Subcutaneous abdominal adipose tissue (tissue), 5 donors: Measurements from ENCODE around the gene PVR.

ENCODE experiments used
- H3K27ac ChIP-seq: one replicate; pipeline ENCODE4 v1.7.0; 2013; ENCODE audit warnings: low read depth, mild to moderate bottlenecking, inconsistent platforms, low read length, moderate library complexity
- H3K27me3 ChIP-seq, 5 donors: one replicate each; pipeline ENCODE4 v1.7.0; 2013; ENCODE audit warnings: low read length in 5 of 5, inconsistent platforms in 1 of 5; ENCODE audit not compliant: control insufficient read depth in 5 of 5, insufficient read depth in 4 of 5
- H3K36me3 ChIP-seq, 5 donors: one replicate each; pipeline ENCODE4 v1.7.0; 2013; ENCODE audit warnings: low read length in 5 of 5; ENCODE audit not compliant: control insufficient read depth in 5 of 5, insufficient read depth in 5 of 5
- H3K4me1 ChIP-seq, 5 donors: one replicate each; pipeline ENCODE4 v1.7.0; 2013; ENCODE audit warnings: low read length in 5 of 5, mild to moderate bottlenecking in 3 of 5, moderate library complexity in 1 of 5; ENCODE audit not compliant: control insufficient read depth in 5 of 5, insufficient read depth in 5 of 5
- H3K4me3 ChIP-seq, 5 donors: one replicate each; pipeline ENCODE4 v1.7.0; 2013; ENCODE audit warnings: low read length in 5 of 5, low read depth in 1 of 5
- H3K9ac ChIP-seq, 5 donors: one replicate each; pipeline ENCODE4 v1.7.0; 2013; ENCODE audit warnings: low read length in 5 of 5, mild to moderate bottlenecking in 4 of 5, moderate library complexity in 3 of 5
- H3K9me3 ChIP-seq, 5 donors: one replicate each; pipeline ENCODE4 v1.7.0; 2013; ENCODE audit warnings: low read length in 5 of 5; ENCODE audit not compliant: control insufficient read depth in 5 of 5
- donor health status: healthy.
- donor health status: healthy.
- donor health status: healthy.
- donor health status: healthy.
- donor health status: healthy.

Gene PVR

GRCh38 chr19:44692379-44692721 lies 48.6 kb downstream of the PVR start:
- Histone ChIP-seq H3K4me1 (peaks cover 3 to 30% (median 4%) of the 10 kb centered on the region in 5 donors), H3K27ac (peak overlapping the region; percentile 23), H3K4me3 (no peak overlapping the region)

DNA sequence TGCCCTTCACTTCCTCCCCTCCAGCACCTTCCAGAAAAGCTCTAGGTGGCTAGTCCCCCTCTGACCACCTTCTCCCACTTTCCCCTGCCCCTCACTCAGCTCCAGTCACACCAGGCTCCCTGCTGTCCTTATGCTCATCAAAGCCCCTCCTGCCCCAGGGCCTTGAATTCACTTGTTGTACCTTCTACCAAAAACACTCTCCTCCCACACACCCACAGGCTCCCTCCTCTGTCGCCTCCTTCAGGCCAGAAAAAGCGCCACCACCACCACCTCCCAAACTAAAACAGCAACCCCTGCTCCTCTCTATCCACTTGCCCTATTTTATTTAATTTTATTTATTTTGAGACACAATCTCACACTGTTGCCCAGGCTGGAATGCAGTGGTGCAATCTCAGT lies 50.5 kb downstream of the PVR start:
- Histone ChIP-seq H3K4me3 (no peak overlapping the region), H3K27me3 (peaks cover 3 to 9% (median 4%) of the 10 kb centered on the region in 5 donors), H3K4me1 (peaks cover 0 to 28% (median 3%) of the 10 kb centered on the region in 5 donors), H3K9ac (no peak overlapping the region), H3K9me3 (no peaks in the 10 kb centered on the region), H3K36me3 (no peaks in the 10 kb centered on the region), H3K27ac (no peak overlapping the region)

More at GRCh38 chr19:44692379-44692721, 48.6 kb downstream of the PVR start:
- Histone ChIP-seq H3K9ac (no peak overlapping the region), H3K9me3 (no peaks in the 10 kb centered on the region), H3K27me3 (peaks cover 0 to 4% (median 1%) of the 10 kb centered on the region in 5 donors), H3K36me3 (no peaks in the 10 kb centered on the region)

DNA sequence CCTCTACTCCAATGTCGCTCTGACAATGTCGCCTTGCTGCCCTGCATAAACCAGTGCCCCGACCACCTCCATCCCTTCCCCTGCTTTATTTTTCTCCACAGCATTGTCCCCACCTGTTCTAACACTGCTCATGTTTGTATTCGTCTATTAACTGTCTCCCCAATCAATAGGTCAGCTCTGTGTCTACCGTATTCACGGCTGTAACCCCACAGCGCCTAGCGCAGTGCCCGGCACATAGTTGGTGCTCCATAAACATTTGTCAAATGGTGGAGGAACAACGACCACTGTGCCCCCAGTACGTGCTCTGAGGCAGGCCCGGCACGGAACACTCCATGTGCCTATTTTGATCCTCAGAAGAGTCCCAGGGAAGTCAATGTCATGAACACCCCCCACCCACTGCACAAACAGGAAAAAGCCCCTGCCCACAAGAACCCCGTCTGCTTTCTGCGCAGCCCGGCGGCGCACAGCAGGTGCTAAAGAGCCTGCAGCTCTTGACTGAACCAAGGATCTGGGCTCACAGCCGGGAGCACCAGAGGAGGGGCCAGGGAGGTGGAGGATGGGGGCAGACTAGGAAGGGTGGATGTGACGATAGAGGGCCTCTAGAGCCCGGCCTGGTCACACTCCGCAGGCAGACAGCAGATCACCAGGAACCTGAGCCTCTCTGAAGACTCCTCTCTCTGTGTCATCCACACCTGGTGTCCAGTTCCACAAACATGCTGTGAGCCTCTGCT lies 53.4 kb downstream of the PVR start:
- H3K4me1 ChIP-seq: peaks cover 0 to 14% (median 0%) of the 10 kb centered on the region in 5 donors
- H3K9ac ChIP-seq: no peak overlapping the region

GRCh38 chr19:44697670-44698034 lies 53.9 kb downstream of the PVR start:
- Histone ChIP-seq H3K4me3 (no peak overlapping the region), H3K27me3 (peaks cover 3 to 10% (median 4%) of the 10 kb centered on the region in 5 donors), H3K4me1 (peaks cover 0 to 9% (median 0%) of the 10 kb centered on the region in 5 donors), H3K27ac (no peak overlapping the region), H3K9ac (no peak overlapping the region), H3K36me3 (no peaks in the 10 kb centered on the region), H3K9me3 (no peaks in the 10 kb centered on the region)

More for the DNA sequence above, 53.4 kb downstream of the PVR start:
- H3K4me3 ChIP-seq: no peak overlapping the region
- peaks cover 3 to 9% (median 4%) of the 10 kb centered on the region in 5 donors for H3K27me3 ChIP-seq
- H3K27ac ChIP-seq: no peak overlapping the region
- no peaks in the 10 kb centered on the region for H3K9me3 ChIP-seq
- no peaks in the 10 kb centered on the region for H3K36me3 ChIP-seq

DNA sequence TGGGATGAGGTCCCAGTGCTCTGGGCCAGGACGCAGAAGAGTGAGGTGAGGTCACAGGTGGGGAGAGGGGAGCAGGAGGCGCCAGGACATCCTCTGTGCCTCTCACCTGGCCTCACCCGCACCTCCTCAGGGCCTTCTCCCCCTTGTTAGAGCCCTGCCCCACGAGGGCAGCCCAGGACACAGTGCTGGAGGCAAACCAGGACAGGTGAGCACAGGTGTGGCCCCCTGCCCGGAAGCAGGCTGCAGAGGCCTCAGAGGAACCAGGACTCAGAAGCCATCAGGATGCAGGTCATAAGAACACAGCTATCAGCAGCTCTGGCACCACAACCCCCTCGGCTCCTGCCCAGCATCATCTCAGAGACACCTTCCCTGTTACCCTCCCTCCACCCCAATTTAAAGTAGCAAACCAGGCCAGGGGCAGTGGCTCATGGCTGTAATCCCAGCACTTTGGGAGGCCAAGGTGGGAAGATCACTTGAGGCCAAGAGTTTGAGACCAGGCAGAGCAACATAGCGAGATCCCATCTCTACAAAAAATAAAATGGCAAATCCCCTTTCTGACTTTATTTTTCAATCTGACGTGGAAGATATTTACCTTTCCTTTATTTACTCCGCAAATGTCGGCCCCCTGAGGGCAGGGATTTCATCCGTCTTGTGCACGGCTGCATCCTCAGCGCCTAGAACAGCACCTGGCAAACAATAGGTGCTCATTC lies 54.9 kb downstream of the PVR start, which contains the start of gene CEACAM16:
Gene CEACAM16 (plus strand): TSS at position 660 of the 710 bp plus-strand sequence. CDS start 2,306 bp downstream, outside the sequence.
- Histone ChIP-seq H3K4me3 (no peak within 1 kb of the TSS), H3K9me3 (no peaks in the 10 kb centered on the region), H3K27ac (no peak within 1 kb of the TSS), H3K36me3 (no peaks in the 10 kb centered on the region), H3K9ac (no peak within 1 kb of the TSS), H3K4me1 (peaks cover 0 to 7% (median 0%) of the 10 kb centered on the region in 5 donors), H3K27me3 (peaks cover 3 to 10% (median 4%) of the 10 kb centered on the region in 5 donors)

GRCh38 chr19:44700547-44700946 lies 56.8 kb downstream of the PVR start:
- Histone ChIP-seq H3K4me1 (peaks cover 0 to under 1% (median 0%) of the 10 kb centered on the region in 5 donors), H3K9me3 (no peaks in the 10 kb centered on the region), H3K27me3 (peaks cover 3 to 10% (median 4%) of the 10 kb centered on the region in 5 donors), H3K27ac (no peak overlapping the region), H3K4me3 (no peak overlapping the region), H3K9ac (no peak overlapping the region), H3K36me3 (no peaks in the 10 kb centered on the region)

DNA sequence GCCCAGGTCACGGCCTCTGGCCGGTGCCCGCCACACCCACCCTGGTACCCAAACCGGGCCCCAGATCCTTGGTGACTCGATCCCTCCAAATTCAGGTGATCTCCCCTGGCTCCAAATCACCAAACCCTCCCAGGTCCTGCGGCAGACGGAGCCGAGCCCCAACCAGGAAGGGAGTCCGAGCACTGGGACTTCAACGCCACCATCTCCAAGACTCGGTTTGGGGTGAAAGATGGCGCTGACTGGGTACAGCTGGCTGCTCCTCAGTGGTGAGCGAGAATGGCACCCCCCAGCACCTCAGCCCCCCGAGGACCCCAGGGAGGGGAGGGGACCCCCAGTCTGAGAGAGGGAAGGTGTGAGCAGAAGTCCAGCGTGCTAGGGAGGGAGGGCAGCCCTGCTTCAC lies 57.5 kb downstream of the PVR start:
- H3K27me3 ChIP-seq: peaks cover 3 to 10% (median 4%) of the 10 kb centered on the region in 5 donors
- H3K4me3 ChIP-seq: no peak overlapping the region
- no peaks in the 10 kb centered on the region for H3K4me1 ChIP-seq
- H3K9me3 ChIP-seq: no peaks in the 10 kb centered on the region
- H3K9ac ChIP-seq: no peak overlapping the region
- H3K27ac ChIP-seq: no peak overlapping the region
- no peaks in the 10 kb centered on the region for H3K36me3 ChIP-seq

- Histone ChIP-seq H3K9ac (no peak overlapping the region), H3K4me1 (no peaks in the 10 kb centered on the region), H3K27ac (no peak overlapping the region), H3K27me3 (peaks cover 0 to 13% (median 1%) of the 10 kb centered on the region in 5 donors), H3K36me3 (no peaks in the 10 kb centered on the region), H3K9me3 (no peaks in the 10 kb centered on the region), H3K4me3 (no peak overlapping the region)
Observed at GRCh38 chr19:44702551-44703176, 59.0 kb downstream of the PVR start.

DNA sequence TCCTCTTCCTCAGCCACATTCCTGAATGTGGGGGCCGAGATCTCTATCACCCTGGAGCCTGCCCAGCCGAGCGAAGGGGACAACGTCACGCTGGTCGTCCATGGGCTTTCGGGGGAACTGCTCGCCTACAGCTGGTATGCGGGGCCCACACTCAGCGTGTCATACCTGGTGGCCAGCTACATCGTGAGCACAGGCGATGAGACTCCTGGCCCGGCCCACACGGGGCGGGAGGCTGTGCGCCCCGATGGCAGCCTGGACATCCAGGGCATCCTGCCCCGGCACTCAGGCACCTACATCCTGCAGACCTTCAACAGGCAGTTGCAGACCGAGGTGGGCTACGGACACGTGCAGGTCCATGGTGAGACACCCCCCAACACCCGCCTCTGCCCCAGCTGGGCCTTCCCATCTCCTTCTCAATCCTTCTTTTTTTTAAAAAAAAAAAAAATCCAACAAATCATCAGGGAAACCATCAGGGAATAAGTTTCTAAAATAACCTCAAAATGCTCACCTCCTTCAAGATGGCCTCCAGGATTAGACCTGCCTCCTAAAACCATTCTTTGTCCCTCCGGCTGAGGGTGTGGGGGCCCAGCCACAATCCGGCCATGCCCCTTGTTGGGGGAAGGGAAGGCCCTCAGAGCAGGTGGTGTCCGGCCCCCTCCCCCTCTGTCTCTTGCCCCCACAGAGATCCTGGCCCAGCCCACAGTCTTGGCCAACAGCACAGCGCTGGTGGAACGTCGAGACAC lies 59.8 kb downstream of the PVR start:
- Histone ChIP-seq H3K9ac (no peak overlapping the region), H3K27ac (no peak overlapping the region), H3K9me3 (no peaks in the 10 kb centered on the region), H3K27me3 (peaks cover 0 to 13% (median 0%) of the 10 kb centered on the region in 5 donors), H3K36me3 (no peaks in the 10 kb centered on the region), H3K4me3 (no peak overlapping the region), H3K4me1 (no peaks in the 10 kb centered on the region)
